Epithelial cell of esophagus (primary cell): ENCODE measurements around the gene IQSEC2.

Experiments used
- DNase-seq: peaks from one replicate; pipeline ENCODE4 v3.0.0; 2010; ENCODE audit warnings: low read depth
- H3K4me3 ChIP-seq: 2 replicates; pipeline ENCODE4 v1.5.1; 2011; ENCODE audit warnings: mild to moderate bottlenecking, low read length, control low read depth
- CTCF ChIP-seq: IDR thresholded peaks from 2 replicates; pipeline ENCODE4 v1.5.1; 2011; ENCODE audit warnings: low read depth, mild to moderate bottlenecking, low read length, control low read depth, inconsistent platforms; ENCODE audit not compliant: insufficient read depth; ENCODE audit errors: missing control alignments

IQSEC2 gene

GRCh38 chrX:53244610-53245009 lies 36.8 kb downstream of the IQSEC2 start:
- no peak for DNase-seq
- no peak overlapping the region for H3K4me3 ChIP-seq
- no peak for TF ChIP-seq CTCF

- no peak for TF ChIP-seq CTCF
- no peak for DNase-seq
- no peak overlapping the region for H3K4me3 ChIP-seq
These were observed 39.1 kb downstream of the IQSEC2 start for GRCh38 chrX:53242310-53242709.

GRCh38 chrX:53241558-53241957 lies 39.8 kb downstream of the IQSEC2 start:
- H3K4me3 ChIP-seq, result no peak overlapping the region
- TF ChIP-seq CTCF, result no peak
- DNase-seq, result no peak

- DNase-seq, result no peak
- no peak for TF ChIP-seq CTCF
- H3K4me3 ChIP-seq, result no peak overlapping the region
These were observed 41.9 kb downstream of the IQSEC2 start for GRCh38 chrX:53239474-53239873.

GRCh38 chrX:53237056-53237455 lies 44.3 kb downstream of the IQSEC2 start:
- H3K4me3 ChIP-seq, result no peak overlapping the region
- DNase-seq, result no peak
- no peak for TF ChIP-seq CTCF

- H3K4me3 ChIP-seq, result no peak overlapping the region
- DNase-seq, result no peak
- TF ChIP-seq CTCF, result no peak
These were observed 45.2 kb downstream of the IQSEC2 start for GRCh38 chrX:53236025-53236679.

GRCh38 chrX:53235566-53235965 lies 45.8 kb downstream of the IQSEC2 start:
- DNase-seq, result no peak
- no peak overlapping the region for H3K4me3 ChIP-seq
- no peak for TF ChIP-seq CTCF
